A549 (cell line): ENCODE results near the gene C20orf204. TPM values are rescaled to one million over a fixed set of nuclear protein-coding genes. Genes with fewer than 3 reads are reported as not detected.
A peak's percentile ranks its signal among the peaks of the same experiment; 100 is the strongest.

Experiments used
- ATAC-seq, 2 experiments: fragments of 200-7000 bp in 1 of 2; fragments of >200 bp in 1 of 2; cut with Nextera tagmentation in 1 of 2; cut with Tn5 transposase in 1 of 2; 3 replicates each; pipeline versions ENCODE4 v1.8.0 to v1.9.1; 2018 to 2020; ENCODE audit warnings: mild to moderate bottlenecking in 1 of 2, moderate library complexity in 1 of 2
- CTCF ChIA-PET: fragments of 300-600 bp; sonication (Branson Sonifier 250); formaldehyde crosslinking; extraction: SDS; loops from one replicate; lab custom pipeline; 2021; ENCODE audit warnings: antibody characterized with exemption, inconsistent platforms; lab: Yijun Ruan, JAX
- POLR2A ChIA-PET: fragments of 350-600 bp; formaldehyde crosslinking; extraction: SDS; loops from one replicate; lab custom pipeline; 2021; ENCODE audit warnings: antibody characterized with exemption, inconsistent platforms; lab: Yijun Ruan, JAX
- DNase-seq, 2 experiments: peaks; one replicate each; pipeline versions ENCODE4 v3.0.0 to v3.0.0-alpha.2; 2011 to 2016; ENCODE audit warnings: low read depth in 1 of 2, low spot score in 1 of 2
- FAIRE-seq: peaks from 2 replicates; lab custom pipeline; 2011; peaks lifted over from hg19 to GRCh38; lab: Jason Lieb, UNC
- H3K27ac ChIP-seq, 2 experiments: fragments of >200 bp; sonication (Bioruptor Twin); formaldehyde crosslinking; 3 replicates each; pipeline ENCODE4 v1.5.1; 2016 to 2017
- H3K4me1 ChIP-seq: fragments of >200 bp; sonication (Bioruptor Twin); formaldehyde crosslinking; 3 replicates; pipeline ENCODE4 v1.6.1; 2016
- H3K4me2 ChIP-seq: fragments of >200 bp; sonication (Bioruptor Twin); formaldehyde crosslinking; 3 replicates; pipeline ENCODE4 v1.6.1; 2016
- H3K4me3 ChIP-seq: fragments of >200 bp; sonication (Bioruptor Twin); formaldehyde crosslinking; 3 replicates; pipeline ENCODE4 v1.5.1; 2016
- H3K9me3 ChIP-seq: fragments of >200 bp; sonication (Bioruptor Twin); formaldehyde crosslinking; 3 replicates; pipeline ENCODE4 v1.6.1; 2016
- BCL3 ChIP-seq: fragments of >200 bp; sonication (Bioruptor Twin); formaldehyde crosslinking; IDR thresholded peaks from 3 replicates; pipeline ENCODE4 v1.6.1; 2016
- BHLHE40 ChIP-seq: IDR thresholded peaks from 2 replicates; pipeline ENCODE4 v1.6.1; 2012; ENCODE audit warnings: low read depth, low read length, inconsistent platforms
- CBX2 ChIP-seq: fragments of 200-600 bp; sonication (generic); IDR thresholded peaks from 2 replicates; pipeline ENCODE4 v1.6.1; 2016; ENCODE audit warnings: low read depth, mild to moderate bottlenecking, borderline replicate concordance
- CBX8 ChIP-seq: fragments of 200-600 bp; sonication (generic); IDR thresholded peaks from 2 replicates; pipeline ENCODE4 v1.6.1; 2016
- CHD2 ChIP-seq: fragments of 150-350 bp; IDR thresholded peaks from 2 replicates; pipeline ENCODE4 v1.6.1; 2014; ENCODE audit warnings: low read length; ENCODE audit not compliant: partially characterized antibody
- E2F6 ChIP-seq: IDR thresholded peaks from 2 replicates; pipeline ENCODE4 v1.6.1; 2012; ENCODE audit warnings: low read depth, borderline replicate concordance
- FOSL2 ChIP-seq, 2 experiments: fragments of 450-650 bp in 1 of 2; fragments of >200 bp in 1 of 2; sonication (Bioruptor Twin) in 1 of 2; formaldehyde crosslinking; IDR thresholded peaks; 2 replicates each; pipeline versions ENCODE4 v1.5.0 to v1.6.1; 2016 to 2020; ENCODE audit warnings: mild to moderate bottlenecking in 1 of 2, moderate library complexity in 1 of 2
- HEYL ChIP-seq: fragments of 250-450 bp; sonication (Bioruptor Pico); IDR thresholded peaks from 2 replicates; pipeline ENCODE4 v1.8.0; 2021; ENCODE audit warnings: mild to moderate bottlenecking, moderate library complexity
- HMGXB4 ChIP-seq: fragments of 250-450 bp; sonication (Bioruptor Pico); IDR thresholded peaks from 2 replicates; pipeline ENCODE4 v1.5.0; 2021; ENCODE audit warnings: mild to moderate bottlenecking, moderate library complexity, borderline replicate concordance
- MAFK ChIP-seq: fragments of 450-650 bp; IDR thresholded peaks from 2 replicates; pipeline ENCODE4 v1.6.1; 2014; ENCODE audit not compliant: partially characterized antibody
- MAZ ChIP-seq: fragments of 150-350 bp; IDR thresholded peaks from 2 replicates; pipeline ENCODE4 v1.6.1; 2014; ENCODE audit warnings: antibody characterized with exemption, low read depth, low read length, borderline replicate concordance
- MYC ChIP-seq: IDR thresholded peaks from 2 replicates; pipeline ENCODE4 v1.6.1; 2012; ENCODE audit warnings: mild to moderate bottlenecking, inconsistent platforms, low read length, improper control_type of control experiment, borderline replicate concordance
- NFE2L2 ChIP-seq: fragments of 150-350 bp; conservative IDR thresholded peaks from 2 replicates; pipeline ENCODE4 v1.6.1; 2014; ENCODE audit warnings: low read length
- NR3C1 ChIP-seq: fragments of >200 bp; sonication (Bioruptor Twin); formaldehyde crosslinking; IDR thresholded peaks from 3 replicates; pipeline ENCODE4 v1.6.1; 2017
- RAD21 ChIP-seq, 2 experiments: fragments of >200 bp in 1 of 2; sonication (Bioruptor Twin) in 1 of 2; formaldehyde crosslinking in 1 of 2; IDR thresholded peaks in 1 of 2; conservative IDR thresholded peaks in 1 of 2; 2 replicates in 1 of 2; 3 replicates in 1 of 2; pipeline ENCODE4 v1.6.1; 2012 to 2018; ENCODE audit warnings: inconsistent platforms in 1 of 2
- REST ChIP-seq: fragments of 200-600 bp; sonication (generic); IDR thresholded peaks from 2 replicates; pipeline ENCODE4 v1.6.1; 2016; ENCODE audit warnings: antibody characterized with exemption, mild to moderate bottlenecking, moderate library complexity
- RFX5 ChIP-seq: fragments of 450-650 bp; IDR thresholded peaks from 2 replicates; pipeline ENCODE4 v1.7.1; 2014; ENCODE audit warnings: antibody characterized with exemption, mild to moderate bottlenecking, moderate library complexity
- TP53 ChIP-seq: fragments of 250-450 bp; sonication (Bioruptor Pico); IDR thresholded peaks from 2 replicates; pipeline ENCODE4 v1.5.0; 2021; ENCODE audit warnings: mild to moderate bottlenecking, moderate library complexity
- ZFP36 ChIP-seq: fragments of 450-650 bp; IDR thresholded peaks from 2 replicates; pipeline ENCODE4 v1.6.1; 2014; ENCODE audit warnings: borderline replicate concordance; ENCODE audit not compliant: partially characterized antibody
- ZSCAN20 ChIP-seq: fragments of 250-450 bp; sonication (Bioruptor Pico); IDR thresholded peaks from 2 replicates; pipeline ENCODE4 v1.8.0; 2022; ENCODE audit warnings: mild to moderate bottlenecking, moderate library complexity
- WGBS: methylation state at CpG from one replicate; pipeline ENCODE4 v1.1.6; 2017; ENCODE audit errors: missing lambda C conversion rate; 5-methylcytosine and 5-hydroxymethylcytosine counted together
- polyA plus RNA-seq, 4 experiments: library from polyadenylated mRNA; depleted of rRNA in 3 of 4; stranded (reverse); fragments of >200 nt; fragmentation: RNase III in 1 of 4; extraction: RNeasy Plus Mini Kit Qiagen cat#74134 plus additional on column Dnase treatment in 1 of 4; gene quantifications; 2 replicates in 3 of 4; 3 replicates in 1 of 4; pipeline ENCODE4 v1.2.3, GENCODE V29; 2011 to 2017

The C20orf204 gene
- polyA plus RNA-seq, 2 of the 4 experiments (the other 2 are of a cell fraction): 0.21 to 0.59 TPM

GRCh38 chr20:64041781-64042053 is 5.7 kb downstream of the C20orf204 start:
- 86% methylated on average over 5 of the region's 11 CpGs for WGBS
- no peak overlapping the region for H3K4me2 ChIP-seq
- H3K9me3 ChIP-seq: no peaks in the 10 kb centered on the region
- FAIRE-seq (no peak), ATAC-seq (no peak), DNase-seq (no peak)
- H3K4me1 ChIP-seq: peaks cover 33% of the 10 kb centered on the region
- H3K4me3 ChIP-seq: no peak overlapping the region
- TF ChIP-seq REST (no peak), NR3C1 (no peak), ZSCAN20 (CRISPR knock-in tag) (no peak), CBX2 (no peak), MAFK (no peak), BHLHE40 (no peak), BCL3 (no peak), ZFP36 (no peak), CHD2 (no peak), TP53 (CRISPR knock-in tag) (no peak), RFX5 (no peak), RAD21 (conservative IDR thresholded peaks at IDR 0.05 in 1 of 2, IDR thresholded peaks at IDR 0.05 in 1 of 2) (no peak), MYC (no peak), CBX8 (no peak), HEYL (CRISPR knock-in tag) (no peak), HMGXB4 (CRISPR knock-in tag) (no peak), E2F6 (no peak), MAZ (no peak), NFE2L2 (no peak), FOSL2 (IDR thresholded peaks at IDR 0.05) (no peak), FOSL2 (CRISPR knock-in tag; IDR thresholded peaks at IDR 0.05) (no peak)
- H3K27ac ChIP-seq: 0 out of 6 replicates have a peak overlapping the region, but pooled peaks of 1 of the 2 experiments have one; percentile 28
- POLR2A ChIA-PET: no interaction called here
- CTCF ChIA-PET: interaction anchor here (0.8 to 7.1 kb wide), 7 partner anchors 11 to 67 kb away, joined by 3 to 143 read pairs (median 28); partner anchors contain the start of genes PRPF6 and TCEA2
